ENCODE measurements around the gene DAG1. TPM values are rescaled to one million over a fixed set of nuclear protein-coding genes. Genes with fewer than 3 reads are reported as not detected.

DAG1 gene
- total and polyA plus RNA-seq, 2 experiments from 2014 or later = 29.9 to 152 TPM

DNA sequence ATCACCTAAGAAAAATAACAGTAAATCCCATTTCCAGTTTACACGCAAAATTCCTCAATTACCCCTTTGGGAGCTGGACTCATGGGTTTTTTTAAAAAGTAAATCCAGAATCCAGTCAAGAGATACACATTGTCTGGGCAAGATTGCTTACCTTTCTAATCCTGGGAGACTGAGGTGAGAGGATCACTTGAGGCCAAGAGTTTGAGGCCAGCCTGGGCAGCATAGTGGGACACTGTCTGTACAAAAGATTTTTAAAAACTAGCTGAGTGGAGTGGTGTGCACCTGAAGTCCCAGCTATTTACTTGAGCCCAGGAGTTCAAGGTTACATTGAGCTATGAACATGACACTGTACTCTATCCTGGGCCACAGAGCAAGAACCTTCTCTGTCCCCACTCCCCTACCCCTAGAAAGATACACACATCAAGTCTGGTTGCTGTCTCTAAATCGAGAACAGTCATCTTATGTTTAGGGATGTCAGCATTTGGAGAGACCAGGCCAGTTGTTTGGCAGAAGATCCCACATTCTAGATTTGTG lies 39.0 kb downstream of the DAG1 start:
- Histone ChIP-seq H3K27ac (ENCODE audit: low read depth) (peak overlapping the region; percentile 50; the same call in 1 of the 2 replicates), H3K9me2 (ENCODE audit: insufficient read depth) (no peaks in the 10 kb centered on the region), H3K36me3 (ENCODE audit: insufficient read depth) (peaks cover 18% of the 10 kb centered on the region), H3F3A (replicated peaks; ENCODE audit: low read depth) (peaks cover 4% of the 10 kb centered on the region), H2AFZ (no peak overlapping the region), H3K4me3 (no peak overlapping the region), H3K27me3 (ENCODE audit: insufficient read depth) (no peaks in the 10 kb centered on the region), H3K4me1 (ENCODE audit: insufficient read depth) (no peaks in the 10 kb centered on the region), H4K20me1 (replicated peaks; ENCODE audit: insufficient read depth) (peaks cover 3% of the 10 kb centered on the region; the same call in 1 of the 2 replicates), H3K79me2 (replicated peaks; ENCODE audit: insufficient read depth) (peaks cover 63% of the 10 kb centered on the region), H3K4me2 (no peak overlapping the region)
- peaks cover 33% of the 10 kb centered on the region for H3K36me3 Mint-ChIP-seq (ENCODE audit: low read depth)
- H3K4me3 Mint-ChIP-seq = no peak overlapping the region
- H3K27ac Mint-ChIP-seq = no peak overlapping the region
- TF ChIP-seq EZH2 (IDR thresholded peaks at IDR 0.05; ENCODE audit: low read depth, unreplicated experiment) (no peak), POLR2AphosphoS5 (IDR thresholded peaks at IDR 0.05; ENCODE audit: low read depth) (no peak), ZNF331 (CRISPR knock-in tag; IDR thresholded peaks at IDR 0.05; ENCODE audit: low read depth) (no peak)
- TF ChIP-seq, protein P1, sequence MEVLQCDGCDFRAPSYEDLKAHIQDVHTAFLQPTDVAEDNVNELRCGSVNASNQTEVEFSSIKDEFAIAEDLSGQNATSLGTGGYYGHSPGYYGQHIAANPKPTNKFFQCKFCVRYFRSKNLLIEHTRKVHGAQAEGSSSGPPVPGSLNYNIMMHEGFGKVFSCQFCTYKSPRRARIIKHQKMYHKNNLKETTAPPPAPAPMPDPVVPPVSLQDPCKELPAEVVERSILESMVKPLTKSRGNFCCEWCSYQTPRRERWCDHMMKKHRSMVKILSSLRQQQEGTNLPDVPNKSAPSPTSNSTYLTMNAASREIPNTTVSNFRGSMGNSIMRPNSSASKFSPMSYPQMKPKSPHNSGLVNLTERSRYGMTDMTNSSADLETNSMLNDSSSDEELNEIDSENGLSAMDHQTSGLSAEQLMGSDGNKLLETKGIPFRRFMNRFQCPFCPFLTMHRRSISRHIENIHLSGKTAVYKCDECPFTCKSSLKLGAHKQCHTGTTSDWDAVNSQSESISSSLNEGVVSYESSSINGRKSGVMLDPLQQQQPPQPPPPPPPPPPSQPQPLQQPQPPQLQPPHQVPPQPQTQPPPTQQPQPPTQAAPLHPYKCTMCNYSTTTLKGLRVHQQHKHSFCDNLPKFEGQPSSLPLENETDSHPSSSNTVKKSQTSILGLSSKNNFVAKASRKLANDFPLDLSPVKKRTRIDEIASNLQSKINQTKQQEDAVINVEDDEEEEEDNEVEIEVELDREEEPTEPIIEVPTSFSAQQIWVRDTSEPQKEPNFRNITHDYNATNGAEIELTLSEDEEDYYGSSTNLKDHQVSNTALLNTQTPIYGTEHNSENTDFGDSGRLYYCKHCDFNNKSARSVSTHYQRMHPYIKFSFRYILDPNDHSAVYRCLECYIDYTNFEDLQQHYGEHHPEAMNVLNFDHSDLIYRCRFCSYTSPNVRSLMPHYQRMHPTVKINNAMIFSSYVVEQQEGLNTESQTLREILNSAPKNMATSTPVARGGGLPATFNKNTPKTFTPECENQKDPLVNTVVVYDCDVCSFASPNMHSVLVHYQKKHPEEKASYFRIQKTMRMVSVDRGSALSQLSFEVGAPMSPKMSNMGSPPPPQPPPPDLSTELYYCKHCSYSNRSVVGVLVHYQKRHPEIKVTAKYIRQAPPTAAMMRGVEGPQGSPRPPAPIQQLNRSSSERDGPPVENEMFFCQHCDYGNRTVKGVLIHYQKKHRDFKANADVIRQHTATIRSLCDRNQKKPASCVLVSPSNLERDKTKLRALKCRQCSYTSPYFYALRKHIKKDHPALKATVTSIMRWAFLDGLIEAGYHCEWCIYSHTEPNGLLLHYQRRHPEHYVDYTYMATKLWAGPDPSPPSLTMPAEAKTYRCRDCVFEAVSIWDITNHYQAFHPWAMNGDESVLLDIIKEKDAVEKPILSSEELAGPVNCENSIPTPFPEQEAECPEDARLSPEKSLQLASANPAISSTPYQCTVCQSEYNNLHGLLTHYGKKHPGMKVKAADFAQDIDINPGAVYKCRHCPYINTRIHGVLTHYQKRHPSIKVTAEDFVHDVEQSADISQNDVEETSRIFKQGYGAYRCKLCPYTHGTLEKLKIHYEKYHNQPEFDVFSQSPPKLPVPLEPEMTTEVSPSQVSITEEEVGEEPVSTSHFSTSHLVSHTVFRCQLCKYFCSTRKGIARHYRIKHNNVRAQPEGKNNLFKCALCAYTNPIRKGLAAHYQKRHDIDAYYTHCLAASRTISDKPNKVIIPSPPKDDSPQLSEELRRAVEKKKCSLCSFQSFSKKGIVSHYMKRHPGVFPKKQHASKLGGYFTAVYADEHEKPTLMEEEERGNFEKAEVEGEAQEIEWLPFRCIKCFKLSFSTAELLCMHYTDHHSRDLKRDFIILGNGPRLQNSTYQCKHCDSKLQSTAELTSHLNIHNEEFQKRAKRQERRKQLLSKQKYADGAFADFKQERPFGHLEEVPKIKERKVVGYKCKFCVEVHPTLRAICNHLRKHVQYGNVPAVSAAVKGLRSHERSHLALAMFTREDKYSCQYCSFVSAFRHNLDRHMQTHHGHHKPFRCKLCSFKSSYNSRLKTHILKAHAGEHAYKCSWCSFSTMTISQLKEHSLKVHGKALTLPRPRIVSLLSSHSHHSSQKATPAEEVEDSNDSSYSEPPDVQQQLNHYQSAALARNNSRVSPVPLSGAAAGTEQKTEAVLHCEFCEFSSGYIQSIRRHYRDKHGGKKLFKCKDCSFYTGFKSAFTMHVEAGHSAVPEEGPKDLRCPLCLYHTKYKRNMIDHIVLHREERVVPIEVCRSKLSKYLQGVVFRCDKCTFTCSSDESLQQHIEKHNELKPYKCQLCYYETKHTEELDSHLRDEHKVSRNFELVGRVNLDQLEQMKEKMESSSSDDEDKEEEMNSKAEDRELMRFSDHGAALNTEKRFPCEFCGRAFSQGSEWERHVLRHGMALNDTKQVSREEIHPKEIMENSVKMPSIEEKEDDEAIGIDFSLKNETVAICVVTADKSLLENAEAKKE (CRISPR knock-in tag; IDR thresholded peaks at IDR 0.05) = no peak
- TF ChIP-seq, protein P2, sequence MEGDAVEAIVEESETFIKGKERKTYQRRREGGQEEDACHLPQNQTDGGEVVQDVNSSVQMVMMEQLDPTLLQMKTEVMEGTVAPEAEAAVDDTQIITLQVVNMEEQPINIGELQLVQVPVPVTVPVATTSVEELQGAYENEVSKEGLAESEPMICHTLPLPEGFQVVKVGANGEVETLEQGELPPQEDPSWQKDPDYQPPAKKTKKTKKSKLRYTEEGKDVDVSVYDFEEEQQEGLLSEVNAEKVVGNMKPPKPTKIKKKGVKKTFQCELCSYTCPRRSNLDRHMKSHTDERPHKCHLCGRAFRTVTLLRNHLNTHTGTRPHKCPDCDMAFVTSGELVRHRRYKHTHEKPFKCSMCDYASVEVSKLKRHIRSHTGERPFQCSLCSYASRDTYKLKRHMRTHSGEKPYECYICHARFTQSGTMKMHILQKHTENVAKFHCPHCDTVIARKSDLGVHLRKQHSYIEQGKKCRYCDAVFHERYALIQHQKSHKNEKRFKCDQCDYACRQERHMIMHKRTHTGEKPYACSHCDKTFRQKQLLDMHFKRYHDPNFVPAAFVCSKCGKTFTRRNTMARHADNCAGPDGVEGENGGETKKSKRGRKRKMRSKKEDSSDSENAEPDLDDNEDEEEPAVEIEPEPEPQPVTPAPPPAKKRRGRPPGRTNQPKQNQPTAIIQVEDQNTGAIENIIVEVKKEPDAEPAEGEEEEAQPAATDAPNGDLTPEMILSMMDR (conservative IDR thresholded peaks at IDR 0.05; ENCODE audit: low read depth in 2 of 2) = no peak
- TF ChIP-seq, protein P3, sequence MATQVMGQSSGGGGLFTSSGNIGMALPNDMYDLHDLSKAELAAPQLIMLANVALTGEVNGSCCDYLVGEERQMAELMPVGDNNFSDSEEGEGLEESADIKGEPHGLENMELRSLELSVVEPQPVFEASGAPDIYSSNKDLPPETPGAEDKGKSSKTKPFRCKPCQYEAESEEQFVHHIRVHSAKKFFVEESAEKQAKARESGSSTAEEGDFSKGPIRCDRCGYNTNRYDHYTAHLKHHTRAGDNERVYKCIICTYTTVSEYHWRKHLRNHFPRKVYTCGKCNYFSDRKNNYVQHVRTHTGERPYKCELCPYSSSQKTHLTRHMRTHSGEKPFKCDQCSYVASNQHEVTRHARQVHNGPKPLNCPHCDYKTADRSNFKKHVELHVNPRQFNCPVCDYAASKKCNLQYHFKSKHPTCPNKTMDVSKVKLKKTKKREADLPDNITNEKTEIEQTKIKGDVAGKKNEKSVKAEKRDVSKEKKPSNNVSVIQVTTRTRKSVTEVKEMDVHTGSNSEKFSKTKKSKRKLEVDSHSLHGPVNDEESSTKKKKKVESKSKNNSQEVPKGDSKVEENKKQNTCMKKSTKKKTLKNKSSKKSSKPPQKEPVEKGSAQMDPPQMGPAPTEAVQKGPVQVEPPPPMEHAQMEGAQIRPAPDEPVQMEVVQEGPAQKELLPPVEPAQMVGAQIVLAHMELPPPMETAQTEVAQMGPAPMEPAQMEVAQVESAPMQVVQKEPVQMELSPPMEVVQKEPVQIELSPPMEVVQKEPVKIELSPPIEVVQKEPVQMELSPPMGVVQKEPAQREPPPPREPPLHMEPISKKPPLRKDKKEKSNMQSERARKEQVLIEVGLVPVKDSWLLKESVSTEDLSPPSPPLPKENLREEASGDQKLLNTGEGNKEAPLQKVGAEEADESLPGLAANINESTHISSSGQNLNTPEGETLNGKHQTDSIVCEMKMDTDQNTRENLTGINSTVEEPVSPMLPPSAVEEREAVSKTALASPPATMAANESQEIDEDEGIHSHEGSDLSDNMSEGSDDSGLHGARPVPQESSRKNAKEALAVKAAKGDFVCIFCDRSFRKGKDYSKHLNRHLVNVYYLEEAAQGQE (IDR thresholded peaks at IDR 0.05; ENCODE audit: unreplicated experiment) = no peak
- H3K27me3 Mint-ChIP-seq (ENCODE audit: insufficient read depth, low read depth, poor library complexity) = peaks cover 4% of the 10 kb centered on the region
- ATAC-seq (no peak), DNase-seq (ENCODE audit: low spot score) (no peak)
- H3K4me1 Mint-ChIP-seq = no peaks in the 10 kb centered on the region
- no peaks in the 10 kb centered on the region for H3K9me3 Mint-ChIP-seq
